ENCODE data around the gene HOXB9.

HOXB9 gene

DNA sequence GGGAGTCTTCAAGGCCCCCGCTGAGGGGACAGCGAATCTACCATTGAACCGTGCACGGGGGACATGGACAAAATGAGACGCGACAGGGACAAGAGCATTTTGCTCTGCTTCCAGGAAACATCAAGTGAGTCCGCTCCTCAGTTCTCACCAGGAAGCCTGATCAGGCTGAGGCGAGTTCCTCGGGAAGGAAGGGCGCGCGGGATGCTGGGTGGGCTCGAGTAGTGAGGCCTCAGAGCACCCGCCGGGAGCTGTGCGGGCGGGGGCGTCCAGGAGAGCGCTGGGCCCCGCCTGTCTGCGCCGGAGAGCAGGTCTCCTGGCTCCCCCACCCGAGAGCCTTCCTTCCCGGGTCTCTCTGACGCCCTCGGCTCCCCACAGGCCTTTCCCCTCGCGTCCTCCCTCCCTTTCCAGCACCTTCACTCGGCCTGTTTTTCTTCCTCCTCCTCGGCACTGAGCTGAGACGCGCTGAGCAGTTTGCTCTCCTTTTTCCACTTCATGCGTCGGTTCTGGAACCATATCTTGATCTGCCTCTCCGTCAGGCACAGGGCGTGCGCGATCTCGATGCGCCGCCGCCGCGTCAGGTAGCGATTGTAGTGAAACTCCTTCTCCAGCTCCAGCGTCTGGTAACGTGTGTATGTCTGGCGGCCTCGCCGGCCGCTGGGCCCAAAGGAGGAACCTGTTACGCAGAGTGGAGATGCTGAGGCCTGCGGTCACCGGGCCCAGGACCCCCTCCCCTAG is 30.0 kb downstream of the HOXB9 start:
- peak in 1 of 5 donors; percentile 48 for DNase-seq

- no peak for DNase-seq
These were observed 30.7 kb downstream of the HOXB9 start for GRCh38 chr17:48595278-48595999.

DNA sequence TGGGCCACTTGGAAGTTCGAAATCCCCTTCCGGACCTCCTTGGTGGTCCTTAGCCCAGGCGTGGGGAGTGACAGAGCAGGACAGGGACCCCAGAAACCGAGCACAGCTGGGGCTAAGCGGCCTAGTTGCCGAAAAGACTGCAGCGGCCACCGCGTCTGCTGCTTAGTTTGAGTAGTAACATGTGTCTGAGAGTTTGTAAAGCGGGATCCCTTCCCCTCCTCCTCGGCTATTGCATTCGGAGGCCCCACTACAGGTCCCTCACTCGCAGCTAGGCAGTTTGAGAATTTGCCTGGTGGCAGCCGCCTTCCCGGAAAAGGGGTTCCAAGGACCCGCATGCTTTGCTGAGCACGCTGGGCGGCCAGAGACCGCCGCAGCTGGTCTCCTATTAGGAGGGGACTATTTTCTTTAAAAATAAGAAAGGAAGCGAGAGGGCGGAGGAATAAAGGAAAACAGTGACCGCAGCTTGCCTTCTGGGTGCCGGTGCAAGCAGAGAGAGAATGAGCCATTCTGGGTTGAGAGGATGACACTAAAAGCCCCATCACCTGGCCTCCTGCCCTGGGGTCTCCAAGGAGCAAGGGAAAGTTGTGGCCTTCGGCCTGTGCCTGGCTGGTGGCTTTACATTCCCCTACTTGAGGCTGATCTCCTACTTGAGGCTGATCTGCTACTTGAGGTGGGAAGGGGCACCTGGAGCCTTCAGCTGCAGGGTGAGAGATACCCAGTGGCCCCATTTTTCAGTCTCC is 31.4 kb downstream of the HOXB9 start:
- DNase-seq = no peak

DNA sequence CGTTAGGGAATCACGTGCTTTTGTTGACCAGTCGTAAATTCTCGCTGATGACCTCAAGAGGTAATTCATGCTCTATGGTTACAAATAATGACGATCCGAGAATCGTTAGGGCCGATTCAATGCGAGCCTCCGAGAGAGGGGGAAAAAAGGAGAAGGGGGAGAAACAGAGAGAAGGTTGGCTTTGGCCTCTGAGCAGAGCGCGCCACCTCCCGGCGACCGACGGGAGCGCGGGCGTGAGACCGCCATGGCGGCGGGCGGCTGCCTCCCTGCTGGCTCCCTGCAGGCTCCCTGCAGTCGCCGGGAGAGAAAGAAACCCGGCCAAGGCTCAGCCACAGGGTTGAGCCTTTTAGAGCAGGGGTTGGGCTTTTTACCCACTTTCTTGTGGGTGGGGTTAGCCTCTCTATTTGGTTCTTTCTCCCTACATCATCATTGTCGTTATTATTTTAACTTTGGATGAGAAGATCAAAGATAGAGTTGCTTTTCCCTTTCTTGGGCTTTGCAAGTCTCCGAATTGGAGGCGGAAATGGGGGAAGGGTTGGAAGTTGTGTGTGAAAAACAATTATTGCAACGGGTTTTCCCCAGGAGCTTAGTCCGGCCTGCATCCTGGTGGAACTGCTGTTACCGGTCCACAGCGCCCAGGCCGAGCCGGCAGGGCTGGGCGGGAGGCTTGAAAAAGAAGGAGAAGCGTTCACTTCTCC is 32.2 kb downstream of the HOXB9 start:
- DNase-seq = peak; percentile 59 to 79 (median 73)

DNA sequence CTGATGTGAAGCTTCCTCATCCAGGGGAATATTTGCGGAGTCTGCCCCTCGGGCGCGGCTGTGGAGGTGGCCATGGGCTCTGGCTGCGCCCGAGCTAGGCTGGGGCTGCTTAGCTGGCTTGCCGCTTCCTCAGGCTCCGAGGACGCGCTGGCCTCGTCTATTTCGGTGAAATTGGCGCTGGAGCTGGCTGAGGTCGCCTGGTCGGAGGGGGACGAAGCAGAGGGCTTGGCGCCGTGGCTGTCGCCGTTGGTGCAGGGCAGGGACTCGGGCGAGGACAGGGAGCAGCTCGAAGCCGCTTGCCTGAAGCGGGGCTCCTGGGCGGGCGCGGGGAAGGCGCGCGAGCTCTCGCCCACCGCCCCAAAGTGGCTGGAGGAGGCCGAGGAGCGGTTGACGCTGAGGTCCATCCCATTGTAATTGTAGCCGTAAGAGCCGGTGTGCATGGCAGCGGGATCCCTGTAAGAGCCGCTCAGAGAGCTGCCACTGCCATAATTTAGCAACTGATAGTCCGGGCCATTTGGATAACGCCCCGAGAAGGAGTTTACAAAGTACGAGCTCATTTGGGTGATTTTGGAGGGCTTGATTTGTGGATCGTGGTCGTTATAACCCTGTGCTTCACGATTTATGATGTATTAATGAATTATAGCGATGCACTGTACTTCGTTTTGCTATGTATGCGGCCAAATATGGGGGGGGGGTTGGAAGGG is 32.9 kb downstream of the HOXB9 start, which contains the start of gene HOXB5:
Gene HOXB5 (minus strand): TSS at position 654 of the 704 bp plus-strand sequence. CDS start 97 bp downstream, at position 557.
- no peak for DNase-seq

- no peak for DNase-seq
These were observed 33.6 kb downstream of the HOXB9 start for GRCh38 chr17:48592577-48592976.

DNA sequence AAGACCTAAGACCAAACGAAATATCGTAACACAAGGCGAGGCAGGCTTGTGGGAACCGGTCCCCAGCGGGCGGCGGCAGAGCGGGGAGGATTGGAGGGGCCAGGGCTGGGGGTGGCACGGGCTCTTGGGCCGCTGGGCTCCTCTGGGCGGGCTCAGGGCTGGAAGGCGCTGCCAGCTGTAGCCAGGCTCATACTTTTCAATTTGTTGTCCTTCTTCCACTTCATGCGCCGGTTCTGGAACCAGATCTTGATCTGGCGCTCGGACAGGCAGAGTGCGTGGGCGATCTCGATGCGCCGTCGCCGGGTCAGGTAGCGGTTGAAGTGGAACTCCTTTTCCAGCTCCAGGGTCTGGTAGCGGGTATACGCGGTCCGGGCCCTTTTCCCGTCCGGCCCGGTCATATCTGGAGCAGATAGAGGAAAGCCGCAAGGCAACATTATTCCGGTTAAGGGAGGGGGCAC is 34.1 kb downstream of the HOXB9 start:
- DNase-seq = no peak

DNA sequence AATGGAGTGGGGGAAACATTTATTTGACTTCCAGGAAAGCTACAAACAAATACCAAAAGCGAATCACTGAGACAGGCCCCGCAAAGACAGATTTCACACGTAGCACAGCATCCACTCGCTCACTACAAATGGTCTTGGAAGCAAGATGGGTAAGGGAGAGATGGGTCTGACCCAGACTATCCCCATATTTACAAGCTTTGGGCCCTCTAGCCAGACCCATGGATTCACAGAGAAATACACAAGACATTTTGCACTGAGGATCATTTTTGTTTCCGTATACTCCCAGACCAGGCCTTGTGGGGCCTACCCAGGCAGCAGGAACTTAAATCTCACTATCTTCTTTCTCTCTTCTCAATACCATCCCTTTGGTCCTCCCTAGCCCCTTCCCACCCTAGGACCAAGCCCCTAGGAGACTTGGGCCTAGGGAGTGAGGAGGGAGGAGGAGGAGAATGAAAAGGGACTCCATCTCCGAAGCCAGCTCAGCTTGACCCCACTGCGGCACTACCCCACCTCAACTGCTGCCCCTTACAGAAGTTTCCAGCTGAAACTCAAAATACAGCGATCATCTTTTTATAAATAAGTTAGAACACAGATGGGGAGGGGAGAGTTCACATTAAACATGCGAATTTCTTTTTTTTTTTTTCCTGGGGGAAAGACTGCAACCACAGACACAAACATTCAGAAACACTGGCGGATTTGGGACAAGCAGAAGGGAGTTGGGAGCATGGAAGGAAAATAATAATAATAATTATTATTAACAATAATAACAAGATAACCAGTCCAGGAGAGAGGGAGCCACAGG is 34.7 kb downstream of the HOXB9 start:
- no peak for DNase-seq

- DNase-seq = no peak
These were observed 35.5 kb downstream of the HOXB9 start for GRCh38 chr17:48590607-48591161.

GRCh38 chr17:48589831-48590606 is 36.1 kb downstream of the HOXB9 start, which contains the start of gene HOXB3:
Gene HOXB3 (minus strand): TSS chr17:48590241. CDS start chr17:48552474, 37,767 bp downstream.
- DNase-seq = no peak

DNA sequence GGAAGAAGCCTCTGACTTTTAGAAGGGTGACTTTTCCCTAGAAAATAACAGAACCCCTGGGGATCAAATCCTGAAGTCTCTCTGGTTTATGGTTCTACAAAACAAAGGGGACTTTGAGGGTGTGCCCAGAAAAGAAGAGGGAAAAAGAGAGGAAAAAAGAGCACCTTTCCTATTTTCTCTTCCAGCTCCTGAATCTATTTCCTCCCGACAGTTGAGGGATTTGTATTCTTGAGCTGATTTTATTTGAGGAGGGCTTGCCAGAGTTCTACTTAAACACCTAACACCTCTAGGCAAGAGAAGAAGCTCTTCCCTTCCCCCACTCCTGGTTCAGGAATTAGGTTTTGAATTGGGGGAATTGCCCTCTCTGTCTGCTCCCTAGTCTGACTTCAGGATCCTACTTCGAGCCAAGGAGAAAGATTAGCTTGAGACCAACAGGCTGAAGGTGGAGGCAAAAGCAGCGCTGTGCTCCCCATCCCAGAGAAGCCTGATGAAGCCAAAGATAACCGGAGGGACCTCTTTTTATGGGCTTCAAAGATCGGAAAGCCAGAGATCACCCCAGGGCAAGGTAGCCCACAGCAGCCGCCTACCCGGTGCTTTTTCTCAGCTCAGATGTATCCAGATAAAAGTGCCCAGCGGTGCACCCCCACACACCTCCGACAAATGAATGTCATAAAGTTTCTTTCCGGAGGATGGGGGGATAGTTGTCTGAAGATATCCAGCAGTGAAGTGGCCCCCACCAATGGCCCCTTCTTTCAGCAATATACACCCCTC is 36.9 kb downstream of the HOXB9 start:
- DNase-seq = no peak

DNA sequence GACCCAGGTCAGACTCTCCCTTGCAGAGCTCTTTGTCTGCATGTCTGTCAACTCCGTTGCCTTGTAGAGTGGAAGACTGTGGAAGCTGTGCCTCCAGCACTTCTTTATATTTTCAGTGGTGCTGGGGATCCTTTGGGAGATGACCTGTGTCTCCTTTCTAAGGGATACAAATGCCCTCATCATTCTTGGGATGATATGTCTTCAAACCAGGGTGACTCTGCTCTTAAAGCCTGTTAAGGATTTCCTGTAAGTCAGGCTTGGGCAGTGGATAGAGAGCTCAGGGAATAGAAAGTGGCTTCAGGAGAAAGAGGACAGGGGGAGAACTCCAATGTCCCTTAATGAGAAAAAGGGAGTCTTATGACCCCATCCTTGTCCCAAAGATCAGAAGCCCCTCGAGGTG is 37.6 kb downstream of the HOXB9 start:
- DNase-seq = no peak

DNA sequence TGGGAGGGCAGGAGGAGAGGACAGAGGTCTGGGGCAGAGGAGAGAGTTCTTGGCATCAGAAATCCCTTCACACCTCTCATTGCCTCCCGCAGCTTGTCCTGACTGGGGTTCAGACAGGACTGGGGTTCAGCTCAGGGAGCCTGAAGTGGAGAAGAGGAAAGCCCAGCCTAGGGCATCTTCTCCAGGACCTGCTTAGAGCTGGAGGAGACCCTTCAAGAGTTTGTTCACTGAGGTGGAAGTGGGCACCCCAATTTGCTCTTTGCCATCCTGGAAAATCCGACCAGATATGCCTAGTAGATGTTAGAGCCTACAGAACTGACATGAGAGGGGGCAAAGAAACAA is 38.1 kb downstream of the HOXB9 start:
- DNase-seq = no peak

DNA sequence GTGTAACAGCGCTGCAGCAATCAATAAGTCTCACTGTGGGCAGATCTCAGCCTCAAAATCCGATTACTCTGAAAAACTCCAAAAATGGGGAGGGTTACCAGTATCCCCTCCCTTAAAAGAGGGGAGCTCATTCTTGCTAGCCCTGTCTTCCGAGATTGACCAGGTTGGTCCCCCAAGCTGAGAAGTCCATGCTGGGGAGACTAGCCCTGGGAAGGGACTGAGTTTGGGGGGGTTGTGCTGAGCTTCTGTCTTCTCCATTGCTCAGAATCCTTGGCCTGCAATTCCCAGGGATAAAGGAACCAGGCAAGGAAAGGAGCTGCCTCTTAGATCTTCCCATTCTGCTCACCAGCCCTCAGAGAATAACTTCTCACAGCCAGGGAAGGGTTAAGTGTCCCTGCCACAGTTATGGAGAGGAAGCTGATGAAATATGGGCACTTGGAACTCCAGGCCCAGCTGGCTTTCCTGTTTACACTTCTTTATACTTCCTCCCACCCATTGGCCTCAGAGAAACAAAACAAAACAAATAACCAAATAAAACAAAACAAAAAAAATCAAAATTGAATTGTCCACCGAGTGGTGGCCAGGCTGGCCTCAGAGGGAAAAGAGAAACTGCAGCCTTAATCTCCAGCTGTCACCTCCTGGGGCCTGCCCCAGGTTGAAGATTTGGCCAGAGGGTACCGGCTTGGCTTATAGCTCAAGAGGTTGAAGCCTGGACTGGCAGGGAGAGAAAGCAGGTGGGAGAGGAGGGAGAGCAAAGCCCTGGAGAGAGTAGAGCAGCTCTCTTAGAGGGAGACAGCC is 38.7 kb downstream of the HOXB9 start:
- DNase-seq = no peak

DNA sequence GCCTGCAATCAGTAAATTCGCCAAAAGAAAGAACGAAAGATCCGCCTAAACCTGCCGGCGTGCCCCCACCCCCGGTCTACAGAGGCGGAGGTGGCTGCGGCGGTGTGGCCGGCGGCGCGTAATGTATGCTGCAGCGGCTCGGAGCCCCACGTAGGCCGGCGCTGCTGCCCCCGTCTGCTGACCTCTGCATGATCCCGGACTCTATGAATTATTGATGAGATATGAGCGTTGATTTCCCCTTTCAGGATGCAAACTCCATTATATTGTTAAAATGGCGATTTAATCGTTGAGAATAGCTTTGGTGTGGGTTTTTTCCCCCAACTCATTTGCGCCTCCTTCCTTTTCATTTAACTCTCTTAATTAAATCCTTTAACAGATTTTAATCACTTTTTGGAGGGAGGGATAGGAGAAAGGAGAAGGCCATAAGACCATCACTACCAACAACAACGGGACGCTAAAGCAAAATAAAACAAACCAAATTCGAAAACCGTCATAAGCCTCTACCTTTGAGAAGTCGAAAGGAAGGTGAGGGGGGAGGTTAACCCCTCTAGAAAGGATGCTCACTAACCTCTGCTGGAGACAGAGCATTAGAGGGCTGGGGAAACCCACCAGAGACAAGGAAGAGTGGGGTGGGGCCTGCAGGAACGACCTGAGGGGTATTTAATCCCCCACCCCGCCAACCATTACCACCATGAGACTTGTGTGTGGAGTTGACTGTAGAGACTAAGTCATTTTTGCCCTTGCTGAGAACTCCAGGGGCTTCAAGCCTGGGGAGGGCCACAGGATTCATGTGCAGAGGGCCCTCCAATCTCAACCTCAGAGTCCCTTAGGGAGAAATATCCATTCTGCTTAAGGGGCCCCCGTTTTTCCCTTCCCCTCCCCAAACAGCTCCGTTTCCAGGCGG is 39.6 kb downstream of the HOXB9 start:
- no peak for DNase-seq

DNA sequence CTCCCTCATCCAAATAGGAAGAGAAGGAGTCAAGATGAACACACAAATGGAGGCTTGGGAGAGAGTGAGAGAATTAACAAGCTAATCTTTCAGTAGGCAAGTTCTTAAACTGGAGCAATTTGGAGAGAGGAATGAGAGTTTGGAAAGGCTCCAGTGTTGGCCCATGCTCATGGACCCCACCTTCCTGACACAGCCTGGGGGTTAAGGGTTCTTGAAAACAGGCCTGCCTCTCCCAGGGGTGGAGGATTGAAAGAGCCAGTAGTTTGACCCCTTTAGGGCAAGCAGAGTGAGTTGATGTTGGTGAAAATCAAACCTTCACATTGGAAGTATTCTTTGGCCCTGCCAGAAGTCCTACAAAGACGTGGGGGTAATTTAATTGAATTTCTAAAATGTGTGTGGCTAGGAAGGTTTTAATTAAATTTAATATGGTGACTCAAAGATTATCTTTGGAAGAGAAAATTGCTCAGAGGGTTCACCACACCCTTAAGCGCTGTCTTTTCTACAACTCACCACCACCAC is 41.9 kb downstream of the HOXB9 start:
- DNase-seq = no peak

GRCh38 chr17:48583708-48584222 is 42.4 kb downstream of the HOXB9 start:
- DNase-seq = no peak
